SK-N-SH (cell line): ENCODE results near the gene SEC14L6. TPM values are rescaled to one million over a fixed set of nuclear protein-coding genes. Genes with fewer than 3 reads are reported as not detected.

ENCODE experiments used
- CTCF ChIA-PET: fragments of 300-600, 350-600 bp; formaldehyde crosslinking; extraction: SDS; loops from one replicate; lab custom pipeline; 2021; lab: Yijun Ruan, JAX
- POLR2A ChIA-PET: fragments of 350-600 bp; sonication (Branson Sonifier 250); formaldehyde crosslinking; extraction: SDS; loops from one replicate; lab custom pipeline; 2020; ENCODE audit warnings: antibody characterized with exemption, inconsistent platforms; lab: Yijun Ruan, JAX
- DNase-seq: peaks from one replicate; pipeline ENCODE4 v3.0.0; 2012
- H2AFZ ChIP-seq: fragments of 200-600 bp; sonication (generic); 2 replicates; pipeline ENCODE4 v1.8.1; 2016; ENCODE audit warnings: antibody characterized with exemption, mild to moderate bottlenecking, low read depth
- H3F3A ChIP-seq: fragments of 200-600 bp; sonication (generic); replicated peaks from 2 replicates; pipeline ENCODE3; 2016; ENCODE audit warnings: antibody characterized with exemption, mild to moderate bottlenecking; ENCODE audit not compliant: insufficient read depth
- H3K27ac ChIP-seq, 2 experiments: fragments of 200-500 bp in 1 of 2; fragments of 200-600 bp in 1 of 2; sonication (Bioruptor generic) in 1 of 2; sonication (generic), shearing (Covaris generic) in 1 of 2; 2 replicates each; pipeline versions ENCODE4 v1.5.1 to v1.6.1; 2014 to 2016; ENCODE audit warnings: low read depth in 2 of 2, inconsistent platforms in 1 of 2, low read length in 1 of 2, mild to moderate bottlenecking in 1 of 2, mixed read lengths in 1 of 2
- H3K27me3 ChIP-seq: fragments of 200-600 bp; sonication (generic), shearing (Covaris generic); 2 replicates; pipeline ENCODE4 v1.6.1; 2016; ENCODE audit warnings: mixed run types; ENCODE audit not compliant: insufficient read depth
- H3K36me3 ChIP-seq, 2 experiments: fragments of 200-500 bp in 1 of 2; fragments of 200-600 bp in 1 of 2; sonication (Bioruptor generic) in 1 of 2; sonication (generic) in 1 of 2; replicated peaks in 1 of 2; 2 replicates each; pipeline versions ENCODE3 to v1.5.1; 2014 to 2016; ENCODE audit warnings: low read length in 1 of 2, mild to moderate bottlenecking in 1 of 2; ENCODE audit not compliant: insufficient read depth in 2 of 2, control insufficient read depth in 1 of 2
- H3K4me1 ChIP-seq, 2 experiments: fragments of 200-500 bp in 1 of 2; fragments of 200-600 bp in 1 of 2; sonication (Bioruptor generic) in 1 of 2; sonication (generic), shearing (Covaris generic) in 1 of 2; 2 replicates each; pipeline versions ENCODE4 v1.5.1 to v1.6.1; 2014 to 2016; ENCODE audit warnings: low read depth in 1 of 2, low read length in 1 of 2, mixed run types in 1 of 2; ENCODE audit not compliant: insufficient read depth in 2 of 2, control insufficient read depth in 1 of 2
- H3K4me2 ChIP-seq: fragments of 200-600 bp; sonication (generic), shearing (Covaris generic); 2 replicates; pipeline ENCODE4 v1.6.1; 2017; ENCODE audit warnings: mixed run types
- H3K4me3 ChIP-seq, 2 experiments: fragments of 200-500 bp in 1 of 2; fragments of 200-600 bp in 1 of 2; sonication (Bioruptor generic) in 1 of 2; sonication (generic), shearing (Covaris generic) in 1 of 2; 2 replicates each; pipeline versions ENCODE4 v1.5.1 to v1.8.1; 2014 to 2016; ENCODE audit warnings: low read depth in 2 of 2, inconsistent platforms in 1 of 2, low read length in 1 of 2, mild to moderate bottlenecking in 1 of 2, mixed read lengths in 1 of 2, moderate library complexity in 1 of 2
- H3K79me2 ChIP-seq: fragments of 200-600 bp; sonication (generic); 2 replicates; pipeline ENCODE4 v1.8.1; 2017; ENCODE audit warnings: mild to moderate bottlenecking; ENCODE audit not compliant: insufficient read depth
- H3K9ac ChIP-seq: fragments of 200-600 bp; sonication (generic); 2 replicates; pipeline ENCODE4 v1.6.1; 2017; ENCODE audit warnings: mixed run types
- H3K9me2 ChIP-seq: fragments of 200-600 bp; sonication (generic); 2 replicates; pipeline ENCODE4 v1.6.1; 2017; ENCODE audit warnings: mixed run types
- H3K9me3 ChIP-seq: fragments of 200-600 bp; sonication (generic); 2 replicates; pipeline ENCODE4 v1.6.1; 2017; ENCODE audit warnings: mixed run types, mild to moderate bottlenecking, moderate library complexity
- H4K20me1 ChIP-seq: fragments of 200-600 bp; sonication (generic); 2 replicates; pipeline ENCODE4 v1.6.1; 2017; ENCODE audit warnings: mild to moderate bottlenecking, mixed run types; ENCODE audit not compliant: insufficient read depth
- CHD2 ChIP-seq: fragments of 150-350 bp; IDR thresholded peaks from 2 replicates; pipeline ENCODE4 v1.6.1; 2018; ENCODE audit warnings: low read length; ENCODE audit not compliant: partially characterized antibody
- ELF1 ChIP-seq: IDR thresholded peaks from 2 replicates; pipeline ENCODE4 v1.4.0; 2012
- EP300 ChIP-seq, 2 experiments: IDR thresholded peaks; 2 replicates each; pipeline versions ENCODE4 v1.4.0 to v1.6.1; 2012; ENCODE audit warnings: borderline replicate concordance in 1 of 2, low read depth in 1 of 2, low read length in 1 of 2
- EZH2phosphoT487 ChIP-seq: fragments of 200-600 bp; sonication (generic); IDR thresholded peaks from 2 replicates; pipeline ENCODE4 v1.6.1; 2017; ENCODE audit warnings: low read depth, mixed run types, mild to moderate bottlenecking, antibody characterized with exemption, moderate library complexity, borderline replicate concordance
- FOSL2 ChIP-seq: IDR thresholded peaks from 2 replicates; pipeline ENCODE4 v1.4.0; 2012; ENCODE audit warnings: low read depth, mild to moderate bottlenecking, moderate library complexity, borderline replicate concordance
- GABPA ChIP-seq: IDR thresholded peaks from 2 replicates; pipeline ENCODE4 v1.4.0; 2012; ENCODE audit warnings: low read depth, mild to moderate bottlenecking
- GATA2 ChIP-seq: sonication (generic); formaldehyde crosslinking; IDR thresholded peaks from 2 replicates; pipeline ENCODE4 v1.5.0; 2020; ENCODE audit warnings: mild to moderate bottlenecking, missing genetic modification reagents
- MEF2A ChIP-seq: IDR thresholded peaks from 2 replicates; pipeline ENCODE4 v1.4.0; 2012; ENCODE audit warnings: low read depth, borderline replicate concordance
- NFIC ChIP-seq: IDR thresholded peaks from 2 replicates; pipeline ENCODE4 v1.4.0; 2012; ENCODE audit warnings: borderline replicate concordance
- POLR2AphosphoS5 ChIP-seq: IDR thresholded peaks from 2 replicates; pipeline ENCODE4 v1.6.1; 2012; ENCODE audit warnings: low read depth, low read length
- RAD21 ChIP-seq: IDR thresholded peaks from 2 replicates; pipeline ENCODE4 v1.6.1; 2012; ENCODE audit warnings: mild to moderate bottlenecking, low read length
- RFX5 ChIP-seq: IDR thresholded peaks from 2 replicates; pipeline ENCODE4 v1.6.1; 2012; ENCODE audit warnings: mild to moderate bottlenecking, improper control_type of control experiment, low read length
- RXRA ChIP-seq: IDR thresholded peaks from 2 replicates; pipeline ENCODE4 v1.4.0; 2012; ENCODE audit warnings: low read depth, mild to moderate bottlenecking, borderline replicate concordance
- SIN3A ChIP-seq: IDR thresholded peaks from 2 replicates; pipeline ENCODE4 v1.6.1; 2012; ENCODE audit warnings: low read depth, mild to moderate bottlenecking, low read length, moderate library complexity, borderline replicate concordance
- SMC3 ChIP-seq: IDR thresholded peaks from 2 replicates; pipeline ENCODE4 v1.6.1; 2012; ENCODE audit warnings: low read depth, low read length, improper control_type of control experiment
- TAF1 ChIP-seq: IDR thresholded peaks from 2 replicates; pipeline ENCODE4 v1.6.1; 2012; ENCODE audit warnings: low read depth, mild to moderate bottlenecking, low read length, moderate library complexity, borderline replicate concordance
- TEAD4 ChIP-seq: IDR thresholded peaks from 2 replicates; pipeline ENCODE4 v1.4.0; 2012; ENCODE audit warnings: mild to moderate bottlenecking, borderline replicate concordance; ENCODE audit not compliant: insufficient read depth
- YY1 ChIP-seq: IDR thresholded peaks from 2 replicates; pipeline ENCODE4 v1.4.0; 2012; ENCODE audit warnings: low read depth, mild to moderate bottlenecking
- WGBS: methylation state at CpG from one replicate; pipeline ENCODE4 v1.1.6; 2017; ENCODE audit warnings: low lambda C conversion rate; 5-methylcytosine and 5-hydroxymethylcytosine counted together
- polyA plus RNA-seq, 3 experiments: library from polyadenylated mRNA; depleted of rRNA; stranded (reverse); fragments of >200 nt; gene quantifications; 2 replicates each; pipeline ENCODE4 v1.2.3, GENCODE V29; 2012
- TF ChIP-seq, protein P1 (sequence below): IDR thresholded peaks from 2 replicates; pipeline ENCODE4 v1.4.0; 2012; ENCODE audit warnings: low read depth, borderline replicate concordance
- TF ChIP-seq, protein P2 (sequence below): fragments of 150-350 bp; IDR thresholded peaks from 2 replicates; pipeline ENCODE4 v1.6.1; 2017; ENCODE audit warnings: antibody characterized with exemption, low read length, low read depth, borderline replicate concordance
- TF ChIP-seq, protein P3 (sequence below): fragments of 200-600 bp; sonication (generic); IDR thresholded peaks from 2 replicates; pipeline ENCODE4 v1.6.1; 2017; ENCODE audit warnings: antibody characterized with exemption, mild to moderate bottlenecking, moderate library complexity

SEC14L6 gene
- polyA plus RNA-seq, 1 of the 3 experiments (the other 2 are of a cell fraction) = not detected

DNA sequence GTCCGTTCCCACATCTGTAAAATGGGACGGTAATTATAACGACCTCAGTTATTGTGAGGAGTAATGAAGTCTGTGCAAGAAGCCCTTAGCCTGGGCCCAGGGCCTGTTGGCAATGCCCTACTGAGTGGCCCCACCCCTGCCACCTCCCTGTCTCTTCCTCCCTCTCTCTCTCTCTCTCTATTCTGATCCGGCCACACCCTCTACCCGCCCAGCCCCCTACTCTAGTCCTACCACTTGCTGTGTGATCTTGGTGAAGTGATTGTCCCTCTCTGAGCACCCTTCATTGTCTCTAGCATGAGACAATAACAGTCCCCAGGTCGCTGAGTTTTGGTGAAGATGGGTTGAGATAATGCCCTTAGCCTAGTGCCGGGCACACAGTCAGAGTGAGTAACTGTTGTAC, 7.4 kb upstream of the SEC14L6 start:
- Histone ChIP-seq H3K36me3 (no peaks in the 10 kb centered on the region), H2AFZ (no peak overlapping the region), H3K4me1 (no peaks in the 10 kb centered on the region), H3K27ac (no peak overlapping the region), H3F3A (no peaks in the 10 kb centered on the region), H3K9me2 (no peaks in the 10 kb centered on the region), H4K20me1 (no peaks in the 10 kb centered on the region), H3K27me3 (no peaks in the 10 kb centered on the region), H3K79me2 (no peaks in the 10 kb centered on the region), H3K9ac (no peak overlapping the region), H3K4me2 (no peak overlapping the region), H3K9me3 (no peaks in the 10 kb centered on the region), H3K4me3 (no peak overlapping the region)
- 48% methylated on average over 6 of the region's 7 CpGs for WGBS
- ChIA-PET POLR2A (no interaction called here), CTCF (interaction anchor here (1.3 kb wide), 1 partner anchor 11 kb away, joined by 3 read pairs; no protein-coding TSS in a partner anchor)
- TF ChIP-seq CHD2 = no peak
- no peak for TF ChIP-seq NFIC
- no peak for TF ChIP-seq FOSL2
- TF ChIP-seq GABPA = no peak
- no peak for TF ChIP-seq ELF1
- TF ChIP-seq RFX5 = no peak
- TF ChIP-seq GATA2 (CRISPR knock-in tag) = no peak
- no peak for TF ChIP-seq SIN3A
- no peak for TF ChIP-seq EP300 (IDR thresholded peaks at IDR 0.05; ENCODE audit: borderline replicate concordance in 1 of 2, low read depth in 1 of 2, low read length in 1 of 2)
- TF ChIP-seq, protein P1, sequence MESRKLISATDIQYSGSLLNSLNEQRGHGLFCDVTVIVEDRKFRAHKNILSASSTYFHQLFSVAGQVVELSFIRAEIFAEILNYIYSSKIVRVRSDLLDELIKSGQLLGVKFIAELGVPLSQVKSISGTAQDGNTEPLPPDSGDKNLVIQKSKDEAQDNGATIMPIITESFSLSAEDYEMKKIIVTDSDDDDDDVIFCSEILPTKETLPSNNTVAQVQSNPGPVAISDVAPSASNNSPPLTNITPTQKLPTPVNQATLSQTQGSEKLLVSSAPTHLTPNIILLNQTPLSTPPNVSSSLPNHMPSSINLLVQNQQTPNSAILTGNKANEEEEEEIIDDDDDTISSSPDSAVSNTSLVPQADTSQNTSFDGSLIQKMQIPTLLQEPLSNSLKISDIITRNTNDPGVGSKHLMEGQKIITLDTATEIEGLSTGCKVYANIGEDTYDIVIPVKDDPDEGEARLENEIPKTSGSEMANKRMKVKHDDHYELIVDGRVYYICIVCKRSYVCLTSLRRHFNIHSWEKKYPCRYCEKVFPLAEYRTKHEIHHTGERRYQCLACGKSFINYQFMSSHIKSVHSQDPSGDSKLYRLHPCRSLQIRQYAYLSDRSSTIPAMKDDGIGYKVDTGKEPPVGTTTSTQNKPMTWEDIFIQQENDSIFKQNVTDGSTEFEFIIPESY = no peak
- TF ChIP-seq EZH2phosphoT487 = no peak
- TF ChIP-seq, protein P2, sequence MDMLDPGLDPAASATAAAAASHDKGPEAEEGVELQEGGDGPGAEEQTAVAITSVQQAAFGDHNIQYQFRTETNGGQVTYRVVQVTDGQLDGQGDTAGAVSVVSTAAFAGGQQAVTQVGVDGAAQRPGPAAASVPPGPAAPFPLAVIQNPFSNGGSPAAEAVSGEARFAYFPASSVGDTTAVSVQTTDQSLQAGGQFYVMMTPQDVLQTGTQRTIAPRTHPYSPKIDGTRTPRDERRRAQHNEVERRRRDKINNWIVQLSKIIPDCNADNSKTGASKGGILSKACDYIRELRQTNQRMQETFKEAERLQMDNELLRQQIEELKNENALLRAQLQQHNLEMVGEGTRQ = no peak
- TF ChIP-seq TAF1 = no peak
- no peak for TF ChIP-seq RXRA
- no peak for TF ChIP-seq RAD21
- no peak for TF ChIP-seq YY1
- DNase-seq = no peak

DNA sequence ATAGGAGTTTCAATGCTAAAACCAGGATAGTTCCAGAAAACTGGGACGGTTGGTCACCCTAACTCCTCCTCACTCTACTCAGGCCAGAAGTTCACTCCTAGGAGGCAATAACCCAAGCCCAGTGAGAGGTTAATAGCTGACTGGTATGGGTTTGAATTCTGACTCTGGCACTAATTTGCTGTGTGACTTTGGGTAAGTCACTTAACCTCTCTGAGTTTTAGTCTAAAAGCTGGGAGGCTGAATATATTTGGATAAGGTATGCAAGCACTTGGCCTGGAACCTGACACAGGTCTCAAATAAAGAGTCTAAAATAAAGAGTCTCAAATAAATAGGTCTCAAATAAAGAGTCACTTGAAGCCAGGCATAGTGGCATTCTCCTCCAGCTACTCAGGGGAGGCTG, 6.2 kb upstream of the SEC14L6 start:
- Histone ChIP-seq H2AFZ (no peak overlapping the region), H3K36me3 (no peaks in the 10 kb centered on the region), H3F3A (no peaks in the 10 kb centered on the region), H3K27ac (no peak overlapping the region), H3K79me2 (no peaks in the 10 kb centered on the region), H3K9ac (no peak overlapping the region), H3K4me3 (no peak overlapping the region), H3K9me2 (no peaks in the 10 kb centered on the region), H3K4me2 (no peak overlapping the region), H3K27me3 (no peaks in the 10 kb centered on the region), H4K20me1 (no peaks in the 10 kb centered on the region), H3K4me1 (no peaks in the 10 kb centered on the region; a peak in 1 of 4 replicates), H3K9me3 (no peaks in the 10 kb centered on the region)
- CTCF ChIA-PET = interaction anchor here (1.3 kb wide), 1 partner anchor 12 kb away, joined by 3 read pairs; no protein-coding TSS in a partner anchor
- POLR2A ChIA-PET = no interaction called here
- DNase-seq = no peak
- TF ChIP-seq NFIC = no peak
- TF ChIP-seq TAF1 = no peak
- no peak for TF ChIP-seq EZH2phosphoT487
- TF ChIP-seq POLR2AphosphoS5 = no peak
- no peak for TF ChIP-seq FOSL2
- no peak for TF ChIP-seq TEAD4
- no peak for TF ChIP-seq SMC3
- TF ChIP-seq, protein P2 = no peak
- TF ChIP-seq, protein P3, sequence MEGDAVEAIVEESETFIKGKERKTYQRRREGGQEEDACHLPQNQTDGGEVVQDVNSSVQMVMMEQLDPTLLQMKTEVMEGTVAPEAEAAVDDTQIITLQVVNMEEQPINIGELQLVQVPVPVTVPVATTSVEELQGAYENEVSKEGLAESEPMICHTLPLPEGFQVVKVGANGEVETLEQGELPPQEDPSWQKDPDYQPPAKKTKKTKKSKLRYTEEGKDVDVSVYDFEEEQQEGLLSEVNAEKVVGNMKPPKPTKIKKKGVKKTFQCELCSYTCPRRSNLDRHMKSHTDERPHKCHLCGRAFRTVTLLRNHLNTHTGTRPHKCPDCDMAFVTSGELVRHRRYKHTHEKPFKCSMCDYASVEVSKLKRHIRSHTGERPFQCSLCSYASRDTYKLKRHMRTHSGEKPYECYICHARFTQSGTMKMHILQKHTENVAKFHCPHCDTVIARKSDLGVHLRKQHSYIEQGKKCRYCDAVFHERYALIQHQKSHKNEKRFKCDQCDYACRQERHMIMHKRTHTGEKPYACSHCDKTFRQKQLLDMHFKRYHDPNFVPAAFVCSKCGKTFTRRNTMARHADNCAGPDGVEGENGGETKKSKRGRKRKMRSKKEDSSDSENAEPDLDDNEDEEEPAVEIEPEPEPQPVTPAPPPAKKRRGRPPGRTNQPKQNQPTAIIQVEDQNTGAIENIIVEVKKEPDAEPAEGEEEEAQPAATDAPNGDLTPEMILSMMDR = no peak
- no peak for TF ChIP-seq ELF1
- no peak for TF ChIP-seq CHD2
- no peak for TF ChIP-seq EP300 (IDR thresholded peaks at IDR 0.05; ENCODE audit: borderline replicate concordance in 1 of 2, low read depth in 1 of 2, low read length in 1 of 2)
- no peak for TF ChIP-seq MEF2A
- no peak for TF ChIP-seq GATA2 (CRISPR knock-in tag)
- no peak for TF ChIP-seq GABPA
- whole genome bisulfite sequencing = 88% methylated on average over 1 of the region's 1 CpG
